GM18870 (cell line): Measurements from ENCODE around the gene SSTR3.

Source experiments
- ATAC-seq: cut with Tn5 transposase; IDR thresholded peaks from one replicate; pipeline ENCODE4 v1.9.1; 2021; ENCODE audit warnings: moderate library complexity; ENCODE audit not compliant: unreplicated experiment

SSTR3 gene

DNA sequence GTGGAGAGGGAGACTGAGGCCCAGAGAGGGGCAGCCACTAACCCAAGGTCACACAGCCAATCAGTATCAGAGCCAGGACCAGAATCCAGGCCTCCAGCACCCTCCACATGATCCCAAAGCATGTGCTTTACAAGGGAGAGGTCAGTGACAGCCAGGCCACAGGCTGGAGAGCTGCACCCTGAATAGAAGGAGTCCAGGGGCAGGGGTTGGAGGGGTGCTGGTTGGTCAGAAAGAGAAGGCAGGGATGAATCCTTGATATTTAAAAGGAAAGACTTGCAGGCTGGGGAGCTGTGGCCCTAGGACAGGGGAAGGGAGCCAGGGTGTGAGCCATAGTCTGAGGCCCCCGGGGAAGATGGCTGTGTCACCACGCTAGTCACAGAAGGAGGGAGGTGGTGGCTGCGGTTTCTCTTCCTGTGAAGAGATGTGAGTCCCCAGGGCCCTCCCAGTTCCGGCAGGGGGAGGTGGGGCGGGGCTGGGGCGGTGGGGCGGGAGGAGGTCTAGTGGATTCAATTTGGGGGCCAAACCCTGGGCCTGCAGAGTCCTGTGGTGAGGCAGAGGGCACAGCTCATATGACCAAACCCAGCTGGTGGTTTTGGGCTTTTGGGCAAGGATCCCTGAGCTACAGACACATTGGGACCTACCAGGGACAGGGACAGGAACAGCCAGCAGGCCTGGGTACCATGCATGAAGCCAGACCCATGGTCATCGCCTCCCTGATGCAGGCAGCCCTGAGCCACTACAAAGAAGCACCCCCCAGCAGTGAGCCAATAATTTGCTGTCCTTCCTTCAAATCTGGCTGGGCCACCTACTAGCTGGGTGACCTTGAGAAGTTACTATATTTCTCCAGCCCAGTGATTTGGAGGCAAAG lies 17.8 kb upstream of the SSTR3 start:
- no peak for ATAC-seq

DNA sequence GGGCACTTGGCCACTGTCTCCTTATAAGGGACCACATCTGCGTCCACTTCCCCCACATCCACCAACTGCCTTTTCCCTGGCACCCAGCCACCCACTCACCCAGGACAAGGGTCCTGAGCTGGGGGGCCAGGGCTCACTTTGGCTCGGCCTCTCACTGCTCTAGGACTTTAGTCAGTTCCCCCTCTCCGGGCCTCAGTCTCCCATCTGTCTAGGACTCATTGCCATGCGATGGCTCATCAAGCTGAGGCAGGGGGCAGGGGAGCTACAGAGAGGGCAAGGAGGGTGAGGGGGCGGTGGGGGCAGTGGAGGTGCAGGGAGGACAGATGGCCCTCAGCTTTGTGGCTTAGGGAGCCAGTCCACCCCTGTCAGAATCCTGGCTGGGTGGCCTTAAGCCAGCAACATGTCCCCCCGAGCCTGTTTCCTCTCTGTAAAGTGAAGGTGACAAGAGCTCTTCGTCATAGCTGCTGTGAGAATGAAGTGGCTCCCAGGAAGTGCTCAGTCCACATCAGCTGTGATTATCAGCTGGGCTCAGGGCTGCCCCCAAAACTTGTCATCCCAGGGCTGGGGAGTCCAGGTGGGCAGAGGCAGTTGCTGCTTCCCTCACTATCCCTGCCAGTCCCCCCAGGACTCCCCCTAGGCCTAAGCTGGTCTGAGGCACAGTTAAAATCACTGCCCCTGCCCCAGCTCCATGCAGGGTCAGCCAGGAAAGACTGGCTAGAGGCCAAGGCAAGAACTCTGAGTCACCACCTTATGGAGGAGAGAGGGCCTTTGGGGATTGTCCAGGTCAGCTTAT lies 16.9 kb upstream of the SSTR3 start:
- no peak for ATAC-seq

DNA sequence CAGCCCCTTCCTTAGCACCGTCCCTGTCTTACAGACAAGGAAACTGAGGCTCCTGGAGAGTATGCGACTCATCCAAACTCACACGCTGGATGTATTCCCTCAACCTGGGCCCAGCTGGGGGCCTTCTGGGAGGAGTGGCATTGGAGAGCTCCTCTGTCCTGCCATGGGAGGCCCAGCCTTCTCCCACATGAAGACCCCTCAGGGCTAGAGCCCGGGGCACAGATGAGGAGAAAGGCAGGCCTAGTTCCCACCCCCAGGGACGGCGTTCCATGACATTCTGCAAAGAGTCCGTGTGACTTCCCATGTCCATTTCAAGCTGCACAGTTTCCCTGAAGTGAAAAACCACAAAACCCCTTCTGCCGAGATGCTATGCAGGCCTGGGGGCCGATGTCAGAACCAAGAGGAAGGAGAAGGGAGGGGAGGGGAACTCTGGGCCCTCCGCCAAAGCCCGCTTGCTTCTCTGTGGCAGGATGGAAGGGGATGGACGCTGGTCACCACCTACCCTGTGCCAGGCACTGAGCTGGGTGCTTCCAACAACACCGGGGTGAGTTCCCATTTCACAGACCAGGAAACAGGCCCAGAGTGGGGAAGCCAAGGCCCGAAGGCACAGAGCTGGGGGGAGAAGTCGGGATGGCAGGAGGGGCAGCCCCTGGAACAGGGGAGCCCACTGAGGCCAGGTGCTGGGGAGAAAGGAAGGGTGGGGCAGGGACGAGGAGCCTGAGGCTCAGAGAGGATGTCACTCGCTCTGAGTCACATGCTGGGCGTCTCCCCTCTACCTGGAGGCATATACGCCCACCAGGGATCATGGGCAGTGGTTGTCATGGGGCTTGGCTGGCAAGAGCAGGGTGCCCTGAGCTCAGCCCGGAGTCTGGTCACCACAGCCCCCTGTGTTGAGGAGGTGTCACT lies 16.1 kb upstream of the SSTR3 start:
- ATAC-seq: no peak

DNA sequence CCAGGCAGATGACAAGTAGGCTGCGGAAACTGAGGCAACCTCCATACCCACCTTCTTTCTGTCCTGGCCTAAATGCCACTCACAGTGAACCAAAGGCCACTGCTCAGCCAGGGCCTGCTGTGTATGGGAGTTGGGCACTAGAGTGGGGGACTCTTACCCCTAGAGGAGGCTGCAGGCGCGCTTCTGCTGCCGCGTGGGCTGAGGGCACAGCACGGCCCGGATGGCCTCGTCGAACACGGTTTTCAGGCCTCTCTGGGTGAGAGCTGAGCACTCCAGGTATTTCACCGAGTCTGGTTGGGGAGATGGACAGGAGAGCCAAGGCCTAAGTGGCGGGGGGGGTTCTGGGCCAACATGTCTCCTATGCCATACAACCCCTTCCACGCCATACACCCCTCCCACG lies 14.2 kb upstream of the SSTR3 start:
- no peak for ATAC-seq

DNA sequence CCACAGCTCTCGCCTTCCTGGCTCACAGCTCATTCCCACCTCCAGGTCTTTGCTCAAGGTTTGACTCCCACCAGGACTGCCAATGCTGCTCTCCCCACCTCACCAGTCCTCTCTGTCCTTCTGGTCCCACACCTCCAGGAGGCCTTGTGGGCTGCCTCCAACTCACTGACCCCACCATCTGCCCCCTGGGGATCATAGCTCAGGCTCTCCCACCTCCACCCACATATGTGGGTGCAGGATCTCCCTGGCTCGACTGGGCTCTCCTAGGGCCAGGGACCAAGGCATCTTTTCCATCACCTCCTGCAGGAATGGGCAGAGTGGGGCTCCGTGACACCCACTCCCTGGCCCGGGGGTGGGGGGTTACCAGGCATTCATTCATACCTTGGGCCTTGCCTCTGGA lies 13.8 kb upstream of the SSTR3 start:
- no peak for ATAC-seq

DNA sequence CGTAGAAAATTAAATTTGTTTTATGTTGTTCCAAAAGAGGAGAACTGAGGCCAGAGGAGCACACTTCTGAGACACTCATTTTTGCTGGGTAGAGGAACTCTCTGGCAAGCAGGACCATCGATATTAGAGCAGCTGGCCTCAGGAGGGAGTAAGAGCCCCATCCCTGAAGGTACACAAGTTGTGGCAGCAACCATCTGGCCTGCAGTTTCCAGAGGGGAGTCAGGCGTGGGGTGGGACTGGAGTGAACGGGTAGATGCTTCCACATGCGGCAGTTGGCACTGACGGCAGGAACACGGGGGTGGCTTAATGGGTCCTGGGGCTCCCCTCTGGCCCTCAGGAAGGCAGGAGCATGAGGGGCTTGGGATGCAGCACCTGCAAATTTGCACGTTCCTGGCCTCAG lies 13.2 kb upstream of the SSTR3 start:
- no peak for ATAC-seq

DNA sequence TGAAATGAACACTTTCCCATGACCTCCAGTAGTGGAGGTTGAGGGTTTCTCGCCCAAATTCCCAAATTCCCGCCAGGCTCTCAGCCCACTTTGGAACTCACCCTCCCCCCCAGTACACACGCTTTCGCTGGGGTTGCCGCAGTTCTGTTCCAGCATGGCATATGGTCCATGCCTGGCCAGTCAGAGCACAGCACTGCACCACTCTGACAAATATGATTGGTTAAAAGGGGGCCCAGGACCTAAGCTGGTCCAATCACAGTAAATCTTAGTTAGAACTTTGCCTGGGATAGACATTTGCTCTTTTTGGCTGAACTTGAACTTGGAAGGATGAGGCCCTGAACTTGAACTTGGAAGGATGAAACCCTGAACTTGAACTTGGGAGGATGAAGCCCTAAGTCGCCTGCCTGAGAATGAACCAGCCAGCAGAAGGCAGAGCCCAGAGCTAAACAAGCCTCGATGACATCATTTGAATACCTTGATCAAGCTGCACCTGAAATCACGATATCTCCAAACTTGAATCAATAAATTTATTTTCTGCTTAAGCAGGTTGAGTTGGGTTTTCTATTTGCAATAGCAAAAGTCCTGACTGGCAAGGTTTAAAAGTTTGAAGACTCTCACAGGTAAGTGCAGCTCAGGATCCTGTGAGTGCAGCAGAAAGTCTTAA lies 12.6 kb upstream of the SSTR3 start:
- ATAC-seq: no peak

DNA sequence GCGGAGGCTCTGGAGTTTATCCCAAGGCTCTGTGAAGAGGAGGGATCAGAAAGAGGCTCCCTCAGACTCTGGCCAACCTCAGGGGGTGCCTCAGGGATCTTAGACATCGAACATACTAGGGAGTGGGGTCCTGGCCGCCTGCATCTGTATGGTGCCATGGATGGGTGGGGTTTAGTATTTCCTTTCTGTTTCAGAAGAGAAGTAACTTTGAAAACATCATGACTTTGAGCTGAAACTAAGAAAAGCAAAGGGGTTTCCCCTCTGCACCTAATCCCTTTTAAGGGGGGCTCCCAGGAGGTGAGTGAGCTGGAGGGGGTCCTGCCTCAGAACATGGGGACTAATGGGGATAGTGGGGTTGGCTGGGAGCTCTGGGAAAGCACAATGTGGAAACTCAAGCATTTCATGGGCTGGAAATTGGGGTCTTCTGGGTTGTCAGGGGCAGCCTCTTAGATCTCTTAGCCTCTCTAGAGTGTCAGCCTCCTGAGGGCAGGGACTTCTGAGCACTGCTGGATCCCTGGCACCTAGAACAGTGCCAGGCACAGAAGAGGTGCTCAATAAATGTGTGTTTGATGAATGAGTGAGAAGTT lies 11.8 kb upstream of the SSTR3 start:
- ATAC-seq: no peak

DNA sequence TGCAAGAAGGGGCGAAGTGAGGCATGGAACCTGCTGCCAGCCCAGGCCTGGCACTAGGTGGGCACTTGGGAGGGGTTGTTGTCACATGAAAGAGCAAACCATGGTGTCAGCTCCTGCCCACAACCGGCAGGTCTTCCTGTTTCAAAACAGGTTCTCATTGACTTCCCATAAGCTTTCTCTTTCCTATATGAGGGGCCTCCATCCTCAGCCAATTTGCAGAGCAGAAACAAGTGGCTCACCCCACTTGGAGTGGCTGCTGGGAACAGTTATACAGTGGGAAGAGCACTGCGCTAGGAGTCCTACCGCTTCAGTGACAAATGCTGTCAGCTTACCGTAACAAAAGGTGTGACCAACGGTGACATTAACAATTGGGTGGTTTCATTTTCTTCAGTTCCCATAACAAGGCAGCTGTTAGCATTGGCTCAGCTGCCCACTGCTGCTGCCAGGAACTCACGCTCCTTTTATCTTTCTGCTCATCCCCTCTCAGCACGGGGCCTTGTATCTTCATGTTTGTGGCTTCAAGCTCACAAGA lies 10.2 kb upstream of the SSTR3 start:
- ATAC-seq: no peak

DNA sequence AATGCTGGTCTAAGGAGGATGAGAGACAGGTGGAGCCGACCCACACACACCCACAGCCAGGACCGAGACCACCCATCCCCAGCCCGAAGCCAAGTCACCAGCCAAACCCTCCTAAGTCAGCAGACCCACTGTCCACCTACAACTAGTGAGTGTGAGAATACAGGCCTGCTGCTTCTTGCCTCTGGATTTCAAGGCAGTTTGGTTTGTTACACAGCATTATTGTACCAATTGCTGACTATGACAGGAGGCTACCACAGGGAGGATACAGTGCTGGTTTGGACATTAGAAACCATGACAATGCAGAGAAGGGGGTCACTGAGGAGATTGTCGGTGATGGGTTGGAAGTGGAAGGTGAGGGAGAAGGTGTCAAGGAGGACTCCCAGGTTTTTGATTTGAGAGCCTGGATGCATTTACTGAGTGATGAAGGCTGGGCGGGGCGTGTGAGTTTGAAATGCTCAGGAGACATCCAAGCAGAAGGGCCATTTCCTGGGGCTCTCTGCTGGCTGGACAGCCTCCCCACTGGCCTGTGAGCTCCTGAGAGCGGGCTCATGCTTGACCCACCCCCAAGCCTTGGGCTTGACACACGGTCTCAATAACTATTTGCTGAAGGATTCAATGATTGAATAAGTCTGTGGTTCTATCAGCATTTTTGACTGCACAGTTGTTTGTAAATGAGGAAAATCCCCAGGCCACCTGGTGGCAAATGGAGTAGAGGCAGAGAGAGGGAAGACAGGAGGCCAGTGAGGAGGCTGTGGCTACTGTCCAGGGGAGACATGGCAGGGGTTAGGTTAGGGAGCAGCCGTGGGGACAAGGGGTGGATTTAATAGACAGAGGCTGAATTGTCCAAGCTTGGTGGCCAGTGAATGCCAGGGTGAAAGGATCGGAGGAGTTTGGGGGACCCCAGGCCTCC lies 9.4 kb upstream of the SSTR3 start:
- ATAC-seq: no peak

DNA sequence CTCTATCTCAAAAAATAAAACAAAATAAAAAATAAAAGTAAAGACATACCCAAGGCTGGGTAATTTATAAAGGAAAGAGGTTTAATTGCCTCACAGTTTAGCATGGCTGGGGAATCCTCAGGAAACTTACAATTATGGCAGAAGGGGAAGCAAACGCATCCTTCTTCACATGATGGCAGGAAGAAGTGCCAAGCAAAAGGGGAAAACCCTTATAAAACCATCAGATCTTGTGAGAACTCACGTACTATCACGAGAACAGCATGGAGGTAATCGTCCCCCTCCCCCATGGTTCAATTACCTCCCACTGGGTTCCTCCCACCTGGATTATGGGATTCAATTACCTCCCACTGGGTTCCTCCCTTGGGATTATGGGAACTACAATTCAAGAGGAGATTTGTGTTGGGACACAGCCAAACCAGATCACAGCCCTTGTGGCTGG lies 8.3 kb upstream of the SSTR3 start:
- no peak for ATAC-seq

DNA sequence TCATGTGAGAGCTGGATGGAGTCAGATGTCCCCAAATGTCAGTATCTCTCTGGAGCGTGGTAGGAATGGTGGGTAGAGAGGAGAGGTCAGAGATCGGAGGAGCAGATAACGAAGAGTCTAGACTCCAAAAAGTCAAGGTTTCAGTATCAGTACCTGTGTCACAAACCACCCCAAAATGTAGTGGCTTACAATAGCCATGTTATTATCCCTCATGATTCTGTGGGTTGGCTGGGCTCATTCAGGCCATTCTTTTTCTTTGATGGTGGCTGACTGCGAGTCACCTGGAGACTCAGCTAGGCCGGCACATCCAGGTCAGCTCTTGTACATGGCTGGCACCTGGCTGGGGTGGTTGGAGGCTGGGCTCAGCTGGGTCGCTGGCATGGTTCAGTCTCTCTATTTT lies 7.3 kb upstream of the SSTR3 start:
- no peak for ATAC-seq

DNA sequence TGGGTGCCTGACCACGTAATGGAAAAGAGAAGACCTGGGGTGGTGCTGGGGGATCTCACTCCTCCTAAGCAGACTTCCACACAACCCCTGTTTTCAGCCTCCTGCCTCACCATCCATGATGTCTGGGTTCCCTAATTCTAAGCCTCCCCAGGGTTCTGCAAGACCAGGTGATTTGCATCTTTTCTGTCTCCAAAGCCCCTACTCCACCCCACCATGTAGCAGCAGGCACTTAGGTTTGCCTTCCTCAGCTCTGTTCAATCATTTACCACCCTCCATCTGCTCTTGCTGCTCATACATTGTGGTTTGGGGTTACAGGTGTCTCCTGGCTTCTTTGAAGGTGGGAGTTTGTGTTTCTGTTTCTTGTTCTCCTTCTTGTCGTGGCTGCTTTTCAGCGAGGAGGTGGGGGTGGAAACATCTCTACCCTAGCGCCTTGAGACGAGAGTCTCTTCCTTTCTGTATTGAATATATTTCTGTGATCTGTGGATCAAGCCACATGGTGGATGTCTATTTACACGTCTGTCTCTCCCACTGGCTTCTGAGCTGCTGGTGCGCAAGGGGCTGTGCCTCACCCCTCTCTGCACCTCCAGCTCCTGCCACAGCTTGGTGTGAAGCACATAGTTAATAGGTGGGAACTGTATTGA lies 6.6 kb upstream of the SSTR3 start:
- peak; percentile 82 for ATAC-seq

DNA sequence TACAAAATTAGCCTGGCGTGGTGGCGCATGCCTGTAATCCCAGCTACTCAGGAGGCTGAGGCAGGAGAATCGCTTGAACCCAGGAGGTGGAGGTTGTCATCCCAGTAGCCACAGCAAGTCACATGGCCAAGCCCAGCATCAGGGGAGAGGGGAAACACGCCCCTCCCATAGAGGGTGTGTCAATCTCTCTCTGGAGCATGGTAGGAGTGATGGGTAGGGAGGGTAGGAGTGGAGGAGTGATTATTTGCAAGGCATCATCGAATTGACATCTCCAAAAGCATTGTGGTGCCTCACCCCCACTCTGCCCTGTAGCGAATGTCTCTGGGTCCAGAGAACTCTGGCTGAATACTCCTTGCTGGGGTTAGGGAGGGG lies 6.1 kb upstream of the SSTR3 start:
- peak; percentile 10 for ATAC-seq

DNA sequence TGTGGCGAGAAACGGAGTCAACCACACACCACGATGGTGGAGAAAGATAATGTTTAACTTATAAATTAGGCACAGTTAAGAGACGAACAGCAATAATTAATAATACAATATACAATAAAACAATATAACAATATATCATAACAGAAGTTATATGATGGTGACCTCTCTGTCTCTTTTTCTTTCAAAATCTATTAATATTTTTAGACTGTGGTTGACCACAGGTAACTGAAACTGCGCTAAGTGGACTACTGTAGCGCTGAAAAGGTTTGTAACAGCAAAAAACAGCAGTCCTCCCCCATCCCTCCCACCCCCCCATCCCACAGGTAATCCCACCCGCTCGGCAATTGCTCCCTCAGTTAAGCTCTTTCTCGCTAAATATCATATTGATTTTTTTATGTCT lies 3.6 kb upstream of the SSTR3 start:
- ATAC-seq: no peak

DNA sequence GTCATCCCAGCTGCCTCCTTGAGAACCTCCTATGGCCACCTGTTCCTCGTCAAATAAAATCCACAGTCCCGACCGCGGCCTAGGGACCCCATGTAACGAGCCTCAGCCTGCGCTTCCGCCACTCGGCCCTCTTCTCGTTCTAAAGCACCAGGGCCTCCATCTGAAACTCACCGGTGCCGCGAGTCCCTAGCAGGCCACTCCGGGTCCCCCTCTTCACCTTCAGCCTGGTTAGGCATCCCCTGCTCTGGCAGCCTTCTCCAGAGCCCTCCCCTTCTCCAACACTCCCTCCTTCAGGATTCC lies 2.4 kb upstream of the SSTR3 start:
- ATAC-seq: no peak

DNA sequence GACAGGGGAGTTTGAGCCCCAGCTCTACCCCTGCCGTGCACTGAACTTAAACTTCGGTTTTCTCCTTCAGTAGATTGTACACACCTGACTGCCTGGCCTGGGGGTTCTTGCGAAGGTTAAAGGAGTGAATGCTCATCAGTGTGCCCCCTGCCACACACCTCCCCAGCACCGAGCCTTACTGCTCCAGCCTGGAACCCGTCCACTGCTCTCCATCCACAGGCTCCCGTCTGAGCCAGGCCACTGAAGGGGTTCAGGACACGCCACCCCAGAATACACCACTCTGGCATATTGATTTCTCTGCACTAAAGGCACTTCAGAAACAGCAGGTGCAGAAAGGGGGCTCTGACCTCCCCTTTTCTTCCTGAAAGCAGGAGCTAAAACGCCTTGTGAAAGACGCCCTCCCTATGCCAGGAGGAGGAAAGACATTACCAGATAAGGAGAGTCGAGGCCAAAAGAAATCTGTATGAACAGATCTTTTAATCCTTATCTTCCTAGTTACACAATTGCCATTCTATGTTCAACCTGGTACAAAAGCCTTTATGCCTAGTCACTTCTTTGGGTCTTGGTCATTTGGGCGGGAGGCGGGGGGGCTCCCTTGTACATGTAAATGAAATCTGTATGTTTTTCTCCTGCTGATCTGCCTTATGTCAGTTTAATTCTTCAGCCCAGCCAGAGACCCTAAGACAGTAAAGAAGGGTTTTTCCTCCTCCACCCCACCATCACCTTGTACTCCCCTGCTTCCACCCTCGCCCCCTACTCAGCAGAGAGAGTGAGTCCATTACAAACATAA lies 1.9 kb upstream of the SSTR3 start:
- no peak for ATAC-seq
